ENCODE measurements around the gene PARD6G.

Gene PARD6G

DNA sequence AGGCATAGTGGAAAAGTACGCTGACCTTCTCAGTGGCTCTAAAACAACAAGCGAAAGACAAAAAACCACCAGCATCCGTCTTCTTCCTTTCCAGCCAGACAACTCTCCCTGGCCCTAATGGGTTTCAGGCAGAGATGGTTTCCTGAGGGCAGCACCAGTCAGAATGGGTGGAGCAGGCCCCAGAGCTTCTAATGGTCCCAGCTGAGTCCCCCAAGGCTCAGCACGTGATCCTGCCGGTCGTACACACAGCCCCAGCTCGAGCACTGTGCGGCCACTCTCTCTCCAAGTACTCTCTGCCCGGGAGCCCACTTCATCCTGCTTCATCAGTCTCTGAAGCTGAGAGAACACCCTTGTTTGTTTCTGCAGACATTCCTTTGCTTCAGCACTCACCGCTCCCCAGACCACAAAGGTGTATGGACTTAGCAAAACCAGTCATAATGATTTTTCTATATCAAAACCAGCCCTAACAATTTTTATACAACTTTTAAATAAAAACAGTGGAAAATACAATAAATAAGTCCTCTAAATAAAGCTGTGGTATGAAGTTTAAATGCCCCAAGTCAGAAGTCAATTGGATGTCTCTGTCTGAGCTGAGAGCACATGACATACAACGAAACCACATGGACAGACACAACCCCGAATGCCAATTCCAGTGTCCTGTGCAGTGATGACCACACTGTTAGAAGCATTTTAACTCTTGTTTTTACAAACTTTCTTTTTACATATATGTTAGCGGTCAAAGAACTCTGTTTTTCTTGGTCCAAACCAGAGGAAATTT is 63.9 kb downstream of the PARD6G start (continued):
- TF ChIP-seq, protein P1, sequence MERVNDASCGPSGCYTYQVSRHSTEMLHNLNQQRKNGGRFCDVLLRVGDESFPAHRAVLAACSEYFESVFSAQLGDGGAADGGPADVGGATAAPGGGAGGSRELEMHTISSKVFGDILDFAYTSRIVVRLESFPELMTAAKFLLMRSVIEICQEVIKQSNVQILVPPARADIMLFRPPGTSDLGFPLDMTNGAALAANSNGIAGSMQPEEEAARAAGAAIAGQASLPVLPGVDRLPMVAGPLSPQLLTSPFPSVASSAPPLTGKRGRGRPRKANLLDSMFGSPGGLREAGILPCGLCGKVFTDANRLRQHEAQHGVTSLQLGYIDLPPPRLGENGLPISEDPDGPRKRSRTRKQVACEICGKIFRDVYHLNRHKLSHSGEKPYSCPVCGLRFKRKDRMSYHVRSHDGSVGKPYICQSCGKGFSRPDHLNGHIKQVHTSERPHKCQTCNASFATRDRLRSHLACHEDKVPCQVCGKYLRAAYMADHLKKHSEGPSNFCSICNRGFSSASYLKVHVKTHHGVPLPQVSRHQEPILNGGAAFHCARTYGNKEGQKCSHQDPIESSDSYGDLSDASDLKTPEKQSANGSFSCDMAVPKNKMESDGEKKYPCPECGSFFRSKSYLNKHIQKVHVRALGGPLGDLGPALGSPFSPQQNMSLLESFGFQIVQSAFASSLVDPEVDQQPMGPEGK (CRISPR knock-in tag; IDR thresholded peaks at IDR 0.05; ENCODE audit: borderline replicate concordance), result no peak
- TF ChIP-seq ZFP3 (CRISPR knock-in tag; IDR thresholded peaks at IDR 0.05) (no peak), GLIS3 (CRISPR knock-in tag; IDR thresholded peaks at IDR 0.05) (no peak)

DNA sequence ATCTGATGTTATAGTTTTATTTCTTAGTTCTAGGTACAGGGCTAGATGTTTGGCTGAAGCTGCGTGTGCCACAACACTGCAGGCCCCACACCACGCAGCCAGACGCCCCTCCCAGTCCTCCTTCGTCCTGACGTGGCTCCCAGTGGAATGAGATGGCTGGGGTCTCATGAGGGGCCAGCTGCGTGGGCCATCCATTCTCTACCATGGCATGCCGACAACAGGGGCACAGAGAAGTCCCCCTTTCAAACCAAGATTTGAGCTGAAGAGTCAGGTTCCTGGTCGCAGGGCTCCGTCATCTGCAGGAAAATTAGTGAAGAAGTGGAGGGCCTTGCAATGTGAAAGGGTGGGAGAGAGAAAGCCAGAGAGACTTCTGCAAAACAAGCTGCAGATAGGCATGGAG is 64.5 kb downstream of the PARD6G start:
- no peak for ATAC-seq
- TF ChIP-seq ZC3H10 (CRISPR knock-in tag; IDR thresholded peaks at IDR 0.05), result no peak

DNA sequence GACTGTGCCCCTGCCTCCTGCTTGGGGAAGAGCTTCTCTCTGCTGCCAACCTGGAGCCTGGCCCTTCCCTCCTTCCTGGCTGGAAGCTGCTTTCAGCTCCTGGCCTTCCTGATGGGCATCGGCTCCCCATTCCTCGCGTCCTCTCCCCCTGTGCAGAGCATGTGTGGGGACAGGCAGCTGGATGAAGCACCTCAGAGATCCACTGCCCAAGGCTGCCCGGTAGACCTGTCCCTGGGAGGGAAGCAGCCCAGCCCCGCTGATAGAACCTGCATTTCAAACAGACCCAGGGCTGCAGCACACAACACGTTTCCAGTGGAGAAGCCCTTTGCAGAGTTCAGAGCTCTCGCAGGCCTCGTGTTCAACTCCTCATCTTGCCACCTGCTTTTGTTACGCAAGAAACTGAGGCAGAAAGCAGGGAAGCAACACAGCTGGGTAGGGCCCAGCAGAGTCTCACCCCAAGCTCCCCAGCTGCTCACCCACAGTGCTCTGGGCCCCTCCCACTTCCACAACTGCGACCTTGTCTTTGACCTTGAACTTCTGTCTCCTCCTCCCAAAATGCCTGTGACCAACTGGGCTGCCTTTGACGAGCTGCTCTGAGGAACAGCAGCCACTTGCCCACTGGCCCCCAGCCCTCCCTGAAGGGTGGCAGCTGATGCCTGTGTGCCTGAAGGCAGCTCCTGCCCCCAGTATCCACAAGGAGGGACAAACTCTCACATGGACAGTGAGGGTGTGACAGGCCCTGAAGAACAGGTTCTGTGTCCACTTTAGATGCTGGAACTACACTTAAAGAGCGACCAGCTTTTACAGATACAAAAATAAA is 65.5 kb downstream of the PARD6G start:
- no peak for ATAC-seq
- TF ChIP-seq RARB (CRISPR knock-in tag; IDR thresholded peaks at IDR 0.05), result no peak
- no peak for TF ChIP-seq BACH2 (CRISPR knock-in tag; IDR thresholded peaks at IDR 0.05; ENCODE audit: borderline replicate concordance)
- TF ChIP-seq ZNF8 (CRISPR knock-in tag; IDR thresholded peaks at IDR 0.05), result no peak
- no peak for TF ChIP-seq ZNF565 (CRISPR knock-in tag; conservative IDR thresholded peaks at IDR 0.05; ENCODE audit: low read depth)
- TF ChIP-seq ZC3H10 (CRISPR knock-in tag; IDR thresholded peaks at IDR 0.05), result no peak
- TF ChIP-seq ISL1 (CRISPR knock-in tag; IDR thresholded peaks at IDR 0.05), result no peak
- TF ChIP-seq, protein P2, sequence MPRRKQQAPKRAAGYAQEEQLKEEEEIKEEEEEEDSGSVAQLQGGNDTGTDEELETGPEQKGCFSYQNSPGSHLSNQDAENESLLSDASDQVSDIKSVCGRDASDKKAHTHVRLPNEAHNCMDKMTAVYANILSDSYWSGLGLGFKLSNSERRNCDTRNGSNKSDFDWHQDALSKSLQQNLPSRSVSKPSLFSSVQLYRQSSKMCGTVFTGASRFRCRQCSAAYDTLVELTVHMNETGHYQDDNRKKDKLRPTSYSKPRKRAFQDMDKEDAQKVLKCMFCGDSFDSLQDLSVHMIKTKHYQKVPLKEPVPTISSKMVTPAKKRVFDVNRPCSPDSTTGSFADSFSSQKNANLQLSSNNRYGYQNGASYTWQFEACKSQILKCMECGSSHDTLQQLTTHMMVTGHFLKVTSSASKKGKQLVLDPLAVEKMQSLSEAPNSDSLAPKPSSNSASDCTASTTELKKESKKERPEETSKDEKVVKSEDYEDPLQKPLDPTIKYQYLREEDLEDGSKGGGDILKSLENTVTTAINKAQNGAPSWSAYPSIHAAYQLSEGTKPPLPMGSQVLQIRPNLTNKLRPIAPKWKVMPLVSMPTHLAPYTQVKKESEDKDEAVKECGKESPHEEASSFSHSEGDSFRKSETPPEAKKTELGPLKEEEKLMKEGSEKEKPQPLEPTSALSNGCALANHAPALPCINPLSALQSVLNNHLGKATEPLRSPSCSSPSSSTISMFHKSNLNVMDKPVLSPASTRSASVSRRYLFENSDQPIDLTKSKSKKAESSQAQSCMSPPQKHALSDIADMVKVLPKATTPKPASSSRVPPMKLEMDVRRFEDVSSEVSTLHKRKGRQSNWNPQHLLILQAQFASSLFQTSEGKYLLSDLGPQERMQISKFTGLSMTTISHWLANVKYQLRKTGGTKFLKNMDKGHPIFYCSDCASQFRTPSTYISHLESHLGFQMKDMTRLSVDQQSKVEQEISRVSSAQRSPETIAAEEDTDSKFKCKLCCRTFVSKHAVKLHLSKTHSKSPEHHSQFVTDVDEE (CRISPR knock-in tag; IDR thresholded peaks at IDR 0.05), result no peak
- TF ChIP-seq TOX (CRISPR knock-in tag; IDR thresholded peaks at IDR 0.05; ENCODE audit: borderline replicate concordance), result no peak
- TF ChIP-seq, protein P3, sequence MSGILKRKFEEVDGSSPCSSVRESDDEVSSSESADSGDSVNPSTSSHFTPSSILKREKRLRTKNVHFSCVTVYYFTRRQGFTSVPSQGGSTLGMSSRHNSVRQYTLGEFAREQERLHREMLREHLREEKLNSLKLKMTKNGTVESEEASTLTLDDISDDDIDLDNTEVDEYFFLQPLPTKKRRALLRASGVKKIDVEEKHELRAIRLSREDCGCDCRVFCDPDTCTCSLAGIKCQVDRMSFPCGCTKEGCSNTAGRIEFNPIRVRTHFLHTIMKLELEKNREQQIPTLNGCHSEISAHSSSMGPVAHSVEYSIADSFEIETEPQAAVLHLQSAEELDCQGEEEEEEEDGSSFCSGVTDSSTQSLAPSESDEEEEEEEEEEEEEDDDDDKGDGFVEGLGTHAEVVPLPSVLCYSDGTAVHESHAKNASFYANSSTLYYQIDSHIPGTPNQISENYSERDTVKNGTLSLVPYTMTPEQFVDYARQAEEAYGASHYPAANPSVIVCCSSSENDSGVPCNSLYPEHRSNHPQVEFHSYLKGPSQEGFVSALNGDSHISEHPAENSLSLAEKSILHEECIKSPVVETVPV (CRISPR knock-in tag; IDR thresholded peaks at IDR 0.05), result no peak
- TF ChIP-seq PPARA (CRISPR knock-in tag; IDR thresholded peaks at IDR 0.05; ENCODE audit: borderline replicate concordance), result no peak
- no peak for TF ChIP-seq OSR1 (CRISPR knock-in tag; IDR thresholded peaks at IDR 0.05)
- TF ChIP-seq, protein P1 (CRISPR knock-in tag; IDR thresholded peaks at IDR 0.05; ENCODE audit: borderline replicate concordance), result no peak
- TF ChIP-seq ZFP30 (CRISPR knock-in tag; IDR thresholded peaks at IDR 0.05), result no peak
- no peak for TF ChIP-seq GLIS3 (CRISPR knock-in tag; IDR thresholded peaks at IDR 0.05)
- no peak for TF ChIP-seq TCF4 (CRISPR knock-in tag; IDR thresholded peaks at IDR 0.05; ENCODE audit: borderline replicate concordance)
- TF ChIP-seq, protein P4, sequence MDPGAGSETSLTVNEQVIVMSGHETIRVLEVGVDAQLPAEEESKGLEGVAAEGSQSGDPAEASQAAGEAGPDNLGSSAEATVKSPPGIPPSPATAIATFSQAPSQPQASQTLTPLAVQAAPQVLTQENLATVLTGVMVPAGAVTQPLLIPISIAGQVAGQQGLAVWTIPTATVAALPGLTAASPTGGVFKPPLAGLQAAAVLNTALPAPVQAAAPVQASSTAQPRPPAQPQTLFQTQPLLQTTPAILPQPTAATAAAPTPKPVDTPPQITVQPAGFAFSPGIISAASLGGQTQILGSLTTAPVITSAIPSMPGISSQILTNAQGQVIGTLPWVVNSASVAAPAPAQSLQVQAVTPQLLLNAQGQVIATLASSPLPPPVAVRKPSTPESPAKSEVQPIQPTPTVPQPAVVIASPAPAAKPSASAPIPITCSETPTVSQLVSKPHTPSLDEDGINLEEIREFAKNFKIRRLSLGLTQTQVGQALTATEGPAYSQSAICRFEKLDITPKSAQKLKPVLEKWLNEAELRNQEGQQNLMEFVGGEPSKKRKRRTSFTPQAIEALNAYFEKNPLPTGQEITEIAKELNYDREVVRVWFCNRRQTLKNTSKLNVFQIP (CRISPR knock-in tag; IDR thresholded peaks at IDR 0.05; ENCODE audit: borderline replicate concordance, low read depth), result no peak
